Stimulated activated naive CD8-positive, alpha-beta T cell treated with anti-CD3 and anti-CD28 coated beads, Interleukin-15, amount 100 ng/mL, for 72 hours (primary cell): Measurements from ENCODE around the gene JADE3.
A peak's percentile ranks its signal among the peaks of the same experiment; 100 is the strongest.

Source experiments
- ATAC-seq: fragments of 150-1000 bp; cut with Tn5 transposase; 2 replicates; pipeline ENCODE4 v1.10.0; 2021; ENCODE audit warnings: mild to moderate bottlenecking, moderate library complexity
- DNase-seq, 2 donors: peaks; one replicate each; pipeline ENCODE4 v3.0.0; 2021 to 2022
- H3K27ac Mint-ChIP-seq, 2 donors: one replicate each; pipeline ENCODE4 v1.8.0; 2022; ENCODE audit warnings: mild to moderate bottlenecking in 2 of 2, mixed read lengths in 2 of 2, moderate library complexity in 2 of 2
- H3K27me3 Mint-ChIP-seq: one replicate; pipeline ENCODE4 v1.8.0; 2022; ENCODE audit warnings: mixed read lengths
- H3K4me1 Mint-ChIP-seq: one replicate; pipeline ENCODE4 v1.8.0; 2022; ENCODE audit warnings: mild to moderate bottlenecking, mixed read lengths
- H3K4me3 Mint-ChIP-seq, 2 donors: one replicate each; pipeline ENCODE4 v1.8.0; 2022; ENCODE audit warnings: mild to moderate bottlenecking in 2 of 2, mixed read lengths in 2 of 2, moderate library complexity in 1 of 2
- H3K9me3 Mint-ChIP-seq, 2 donors: one replicate each; pipeline ENCODE4 v1.8.0; 2022; ENCODE audit warnings: mixed read lengths in 2 of 2

Gene JADE3

GRCh38 chrX:47059142-47059874 is 147.1 kb downstream of the JADE3 start:
- no peak overlapping the region for H3K4me3 Mint-ChIP-seq
- ATAC-seq: no peak
- H3K4me1 Mint-ChIP-seq: no peaks in the 10 kb centered on the region
- no peaks in the 10 kb centered on the region for H3K9me3 Mint-ChIP-seq
- no peak for DNase-seq
- peaks cover 6% of the 10 kb centered on the region for H3K27me3 Mint-ChIP-seq
- H3K27ac Mint-ChIP-seq: no peak overlapping the region

GRCh38 chrX:47060708-47061107 is 148.5 kb downstream of the JADE3 start:
- H3K4me1 Mint-ChIP-seq: no peaks in the 10 kb centered on the region
- DNase-seq: no peak
- no peak for ATAC-seq
- H3K4me3 Mint-ChIP-seq: no peak overlapping the region
- peaks cover 6% of the 10 kb centered on the region for H3K27me3 Mint-ChIP-seq
- no peak overlapping the region for H3K27ac Mint-ChIP-seq
- H3K9me3 Mint-ChIP-seq: no peaks in the 10 kb centered on the region

GRCh38 chrX:47061238-47061919 is 149.2 kb downstream of the JADE3 start:
- no peaks in the 10 kb centered on the region for H3K4me1 Mint-ChIP-seq
- H3K4me3 Mint-ChIP-seq: no peak overlapping the region
- DNase-seq: no peak
- no peak overlapping the region for H3K27ac Mint-ChIP-seq
- H3K9me3 Mint-ChIP-seq: no peaks in the 10 kb centered on the region
- no peak for ATAC-seq
- H3K27me3 Mint-ChIP-seq: peaks cover 6% of the 10 kb centered on the region

- no peaks in the 10 kb centered on the region for H3K9me3 Mint-ChIP-seq
- peak overlapping the region in 1 of 2 donors; percentile 23 for H3K27ac Mint-ChIP-seq
- H3K4me1 Mint-ChIP-seq: no peaks in the 10 kb centered on the region
- H3K4me3 Mint-ChIP-seq: no peak overlapping the region
- ATAC-seq (no peak), DNase-seq (no peak)
- H3K27me3 Mint-ChIP-seq: peaks cover 6% of the 10 kb centered on the region
Observed at GRCh38 chrX:47063179-47063578, 151.0 kb downstream of the JADE3 start.

- no peaks in the 10 kb centered on the region for H3K4me1 Mint-ChIP-seq
- H3K27me3 Mint-ChIP-seq: no peaks in the 10 kb centered on the region
- DNase-seq: no peak
- H3K4me3 Mint-ChIP-seq: no peak overlapping the region
- no peak for ATAC-seq
- no peak overlapping the region for H3K27ac Mint-ChIP-seq
- H3K9me3 Mint-ChIP-seq: no peaks in the 10 kb centered on the region
Observed at GRCh38 chrX:47068214-47068613, 156.0 kb downstream of the JADE3 start.

- H3K27me3 Mint-ChIP-seq: no peaks in the 10 kb centered on the region
- no peaks in the 10 kb centered on the region for H3K9me3 Mint-ChIP-seq
- DNase-seq (no peak), ATAC-seq (no peak)
- H3K4me3 Mint-ChIP-seq: no peak overlapping the region
- H3K4me1 Mint-ChIP-seq: no peaks in the 10 kb centered on the region
- no peak overlapping the region for H3K27ac Mint-ChIP-seq
Observed at GRCh38 chrX:47068720-47069119, 156.5 kb downstream of the JADE3 start.

GRCh38 chrX:47078129-47079043 is 166.2 kb downstream of the JADE3 start, which contains the start of gene RGN:
Gene RGN (plus strand): TSS chrX:47078443. CDS start chrX:47081145, 2,702 bp downstream.
- H3K4me3 Mint-ChIP-seq: no peak within 1 kb of the TSS
- H3K9me3 Mint-ChIP-seq: no peaks in the 10 kb centered on the region
- H3K4me1 Mint-ChIP-seq: no peaks in the 10 kb centered on the region
- ATAC-seq (no peak), DNase-seq (no peak)
- no peak within 1 kb of the TSS for H3K27ac Mint-ChIP-seq
- H3K27me3 Mint-ChIP-seq: no peaks in the 10 kb centered on the region

DNA sequence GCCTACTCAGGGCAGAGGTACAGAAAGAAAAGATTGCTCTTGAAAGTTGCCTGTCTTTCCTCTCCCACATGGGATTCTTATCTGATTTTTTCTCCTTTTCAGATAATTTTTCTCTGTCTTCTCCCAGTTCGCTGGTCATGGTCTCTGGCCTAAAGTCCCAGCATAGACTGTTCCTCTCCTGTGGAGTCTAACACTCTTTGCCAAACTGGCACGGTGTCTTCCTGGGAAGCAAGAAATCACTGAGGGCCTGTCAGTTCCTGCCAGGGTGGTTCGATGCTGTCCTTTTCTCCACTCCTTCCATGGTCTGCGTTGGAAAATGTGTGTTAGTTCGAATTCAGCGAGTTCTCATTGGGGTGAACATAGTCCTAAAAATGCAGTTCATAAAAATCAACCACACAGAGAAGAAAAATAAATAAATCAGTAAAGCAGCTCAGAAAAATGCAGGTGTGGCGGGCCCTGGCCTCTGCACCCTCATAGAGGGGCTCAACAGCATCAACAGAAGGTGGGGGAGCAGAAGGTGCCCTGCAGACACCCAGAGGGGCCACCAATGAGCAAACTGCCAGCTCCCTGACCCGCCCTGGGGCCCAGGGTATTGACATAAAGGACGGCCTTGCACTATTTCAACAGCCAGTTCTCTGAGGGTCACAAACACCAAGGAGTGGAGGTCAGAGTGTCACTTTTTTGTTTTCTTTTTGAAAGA is 168.1 kb downstream of the JADE3 start:
- ATAC-seq: no peak
- H3K9me3 Mint-ChIP-seq: no peaks in the 10 kb centered on the region

DNA sequence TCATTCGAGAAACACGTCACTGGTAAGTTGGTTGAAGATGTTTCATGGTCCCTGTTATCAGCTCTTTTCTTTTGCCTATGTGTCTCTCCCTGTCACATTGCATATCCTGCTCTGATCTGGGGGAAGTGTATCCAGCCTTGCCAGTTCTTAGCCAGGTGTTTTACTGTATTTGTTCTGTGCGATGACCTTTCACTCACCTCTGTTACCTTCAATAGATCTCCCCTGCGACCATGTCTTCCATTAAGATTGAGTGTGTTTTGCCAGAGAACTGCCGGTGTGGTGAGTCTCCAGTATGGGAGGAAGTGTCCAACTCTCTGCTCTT is 168.7 kb downstream of the JADE3 start:
- Mint-ChIP-seq H3K4me1 (no peaks in the 10 kb centered on the region), H3K27me3 (no peaks in the 10 kb centered on the region), H3K27ac (no peak overlapping the region), H3K9me3 (no peaks in the 10 kb centered on the region), H3K4me3 (no peak overlapping the region)
- no peak for DNase-seq
- no peak for ATAC-seq

More for the DNA sequence above, 168.1 kb downstream of the JADE3 start:
- Mint-ChIP-seq H3K27ac (no peak overlapping the region), H3K27me3 (no peaks in the 10 kb centered on the region), H3K4me1 (no peaks in the 10 kb centered on the region), H3K4me3 (no peak overlapping the region)
- DNase-seq: no peak

- H3K9me3 Mint-ChIP-seq: no peaks in the 10 kb centered on the region
- DNase-seq: no peak
- no peak overlapping the region for H3K4me3 Mint-ChIP-seq
- peaks cover 14% of the 10 kb centered on the region for H3K4me1 Mint-ChIP-seq
- H3K27me3 Mint-ChIP-seq: no peaks in the 10 kb centered on the region
- peak; percentile 50 for ATAC-seq
- H3K27ac Mint-ChIP-seq: peak overlapping the region in 1 of 2 donors; percentile 38
Observed at GRCh38 chrX:47091149-47091775, 179.0 kb downstream of the JADE3 start.

GRCh38 chrX:47093248-47093647 is 181.0 kb downstream of the JADE3 start:
- no peak overlapping the region for H3K4me3 Mint-ChIP-seq
- H3K27me3 Mint-ChIP-seq: no peaks in the 10 kb centered on the region
- no peak for DNase-seq
- no peak overlapping the region for H3K27ac Mint-ChIP-seq
- peaks cover 14% of the 10 kb centered on the region for H3K4me1 Mint-ChIP-seq
- no peak for ATAC-seq
- H3K9me3 Mint-ChIP-seq: no peaks in the 10 kb centered on the region

DNA sequence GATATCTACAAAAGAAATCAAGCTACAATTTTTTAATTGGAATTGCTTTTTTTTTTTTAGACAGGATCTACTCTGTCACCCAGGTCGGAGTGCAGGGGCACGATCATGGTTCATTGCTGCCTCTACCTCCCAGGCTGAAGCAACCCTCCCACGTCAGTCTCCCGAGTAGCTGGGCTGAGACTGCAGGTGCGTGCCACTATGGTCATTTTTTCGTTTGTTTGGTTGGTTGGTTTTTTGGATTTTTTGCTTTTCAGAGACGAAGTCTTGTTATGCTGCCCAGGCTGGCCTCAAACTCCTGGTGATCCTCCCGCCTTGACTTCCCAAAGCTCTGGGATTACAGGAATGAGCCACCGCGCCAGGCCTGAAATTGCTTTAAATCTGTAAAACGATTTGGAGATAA is 181.6 kb downstream of the JADE3 start:
- DNase-seq: no peak
- no peaks in the 10 kb centered on the region for H3K27me3 Mint-ChIP-seq
- no peaks in the 10 kb centered on the region for H3K9me3 Mint-ChIP-seq
- H3K27ac Mint-ChIP-seq: no peak overlapping the region
- H3K4me1 Mint-ChIP-seq: peaks cover 14% of the 10 kb centered on the region
- H3K4me3 Mint-ChIP-seq: no peak overlapping the region
- no peak for ATAC-seq

DNA sequence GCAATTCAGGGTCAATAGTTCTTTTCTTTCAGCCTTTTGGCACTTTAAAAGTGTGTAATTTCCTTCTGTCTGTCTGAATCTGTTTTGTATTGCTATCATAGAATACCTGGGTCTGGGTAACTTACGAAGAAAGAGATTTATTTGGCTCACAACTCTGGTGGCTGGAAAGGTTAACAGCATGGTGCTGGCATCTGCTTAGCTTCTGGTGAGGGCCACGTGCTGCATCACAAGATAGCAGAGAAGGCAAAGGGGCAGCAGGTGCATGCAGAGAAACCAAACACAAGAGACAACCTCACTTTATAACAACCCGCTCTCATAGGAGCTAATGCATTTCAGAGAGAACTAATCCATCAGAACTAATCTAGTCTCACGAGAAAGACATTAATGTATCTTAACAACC is 184.8 kb downstream of the JADE3 start:
- ATAC-seq (no peak), DNase-seq (no peak)
- Mint-ChIP-seq H3K27ac (no peak overlapping the region), H3K27me3 (no peaks in the 10 kb centered on the region), H3K4me3 (no peak overlapping the region), H3K4me1 (no peaks in the 10 kb centered on the region), H3K9me3 (no peaks in the 10 kb centered on the region)

- no peaks in the 10 kb centered on the region for H3K9me3 Mint-ChIP-seq
- no peak for DNase-seq
- H3K27me3 Mint-ChIP-seq: no peaks in the 10 kb centered on the region
- no peaks in the 10 kb centered on the region for H3K4me1 Mint-ChIP-seq
- ATAC-seq: no peak
- H3K4me3 Mint-ChIP-seq: no peak overlapping the region
- no peak overlapping the region for H3K27ac Mint-ChIP-seq
Observed at GRCh38 chrX:47098338-47099094, 186.3 kb downstream of the JADE3 start.
